ENCODE measurements around the gene ARHGDIB. TPM values are rescaled to one million over a fixed set of nuclear protein-coding genes. Genes with fewer than 3 reads are reported as not detected.

The ARHGDIB gene
- total RNA-seq, 1 donor from 2014 or later, result 680 TPM

GRCh38 chr12:14896521-14897169 is 64.8 kb downstream of the ARHGDIB start:
- no peaks in the 10 kb centered on the region for H3K27me3 Mint-ChIP-seq
- TF ChIP-seq CTCF (IDR thresholded peaks at IDR 0.05), result no peak
- ChIA-PET CTCF (no interaction called here), POLR2A (no interaction called here)
- H3K36me3 Mint-ChIP-seq (ENCODE audit: low read depth), result no peaks in the 10 kb centered on the region
- no peak overlapping the region for H3K4me3 Mint-ChIP-seq
- H3K9me3 Mint-ChIP-seq, result no peaks in the 10 kb centered on the region
- H3K27ac Mint-ChIP-seq, result no peak overlapping the region
- no peaks in the 10 kb centered on the region for H3K4me1 Mint-ChIP-seq
- ATAC-seq (ENCODE audit: low read depth) (no peak), DNase-seq (no peak)
- intact Hi-C loops (cut with micrococcal nuclease), result loop anchor here (2.0 kb wide), 1 partner anchor 14 kb away; no protein-coding TSS in a partner anchor

- no peak for DNase-seq
- H3K9me3 Mint-ChIP-seq, result no peaks in the 10 kb centered on the region
- H3K4me3 Mint-ChIP-seq, result no peak overlapping the region
- H3K4me1 Mint-ChIP-seq, result no peaks in the 10 kb centered on the region
- H3K27me3 Mint-ChIP-seq, result peaks cover under 1% of the 10 kb centered on the region
- no peak overlapping the region for H3K27ac Mint-ChIP-seq
- no peaks in the 10 kb centered on the region for H3K36me3 Mint-ChIP-seq (ENCODE audit: low read depth)
- TF ChIP-seq CTCF (IDR thresholded peaks at IDR 0.05), result no peak
- intact Hi-C loops (cut with micrococcal nuclease), result loop anchor here (2.0 kb wide), 1 partner anchor 49 kb away; no protein-coding TSS in a partner anchor
- ATAC-seq (ENCODE audit: low read depth), result no peak
- CTCF ChIA-PET, result interaction anchor here (1.0 to 1.2 kb wide), 2 partner anchors 102 to 118 kb away, joined by 3 read pairs; no protein-coding TSS in a partner anchor
- POLR2A ChIA-PET, result interaction anchor here (1.9 kb wide), 1 partner anchor 9 kb away, joined by 5 read pairs; no protein-coding TSS in a partner anchor
These were observed 67.7 kb downstream of the ARHGDIB start for GRCh38 chr12:14893506-14894250.

- Mint-ChIP-seq H3K36me3 (ENCODE audit: low read depth) (no peaks in the 10 kb centered on the region), H3K4me3 (no peak overlapping the region), H3K4me1 (no peaks in the 10 kb centered on the region), H3K27ac (no peak overlapping the region), H3K27me3 (peaks cover 6% of the 10 kb centered on the region), H3K9me3 (no peaks in the 10 kb centered on the region)
- ChIA-PET CTCF (interaction anchor here (0.8 to 1.3 kb wide), 3 partner anchors 102 to 138 kb away, joined by 3 to 7 read pairs (median 3); no protein-coding TSS in a partner anchor), POLR2A (interaction anchor here (1.9 kb wide), 1 partner anchor 8 kb away, joined by 5 read pairs; no protein-coding TSS in a partner anchor)
- no peak for ATAC-seq (ENCODE audit: low read depth)
- no peak for TF ChIP-seq CTCF (IDR thresholded peaks at IDR 0.05)
- intact Hi-C loops (cut with micrococcal nuclease), result loop anchor here (2.0 kb wide), 1 partner anchor 48 kb away; no protein-coding TSS in a partner anchor
- DNase-seq, result no peak
These were observed 68.5 kb downstream of the ARHGDIB start for GRCh38 chr12:14892726-14893505.

Other genes with a start within 250 kb of the ARHGDIB start
- gene WBP11, start 158.1 kb downstream of the ARHGDIB start, total RNA-seq, result 86.3 and 89.4 TPM in 2 replicates
- gene C12orf60, start 157.9 kb downstream of the ARHGDIB start, total RNA-seq, result 0.64 and 0.69 TPM in 2 replicates
- gene SMCO3, start 147.4 kb downstream of the ARHGDIB start, total RNA-seq, result not detected in 2 replicates
- not detected in 2 replicates for gene ART4, start 118.1 kb downstream of the ARHGDIB start, total RNA-seq
- gene MGP, start 75.7 kb downstream of the ARHGDIB start, total RNA-seq, result not detected in 2 replicates
- gene ERP27, start 23.1 kb downstream of the ARHGDIB start, total RNA-seq, result 3.8 and 5.4 TPM in 2 replicates
- not detected in 2 replicates for gene PDE6H, start 11.4 kb upstream of the ARHGDIB start, total RNA-seq

All from activated B cell treated with CpG ODN at 0.5 μM for 24 hours (primary cell).